Measurements from ENCODE around the gene BNIP3.
"Not testable (repeated sequence)": the region's sequence is repeated elsewhere in the genome, so short reads cannot be mapped to it uniquely, and the experiment has no call there.

The BNIP3 gene

GRCh38 chr10:131977323-131978096 lies 4.2 kb downstream of the BNIP3 start:
- no peak for FAIRE-seq

GRCh38 chr10:131975796-131976195 lies 5.9 kb downstream of the BNIP3 start:
- no peak for FAIRE-seq

GRCh38 chr10:131975003-131975402 lies 6.7 kb downstream of the BNIP3 start:
- no peak for FAIRE-seq

- FAIRE-seq, result no peak
These were observed 7.5 kb downstream of the BNIP3 start for GRCh38 chr10:131974034-131974817.

GRCh38 chr10:131973160-131973951 lies 8.4 kb downstream of the BNIP3 start:
- FAIRE-seq, result no peak

GRCh38 chr10:131972474-131973071 lies 9.2 kb downstream of the BNIP3 start:
- no peak for FAIRE-seq

GRCh38 chr10:131971591-131971990 lies 10.1 kb downstream of the BNIP3 start:
- no peak for FAIRE-seq

- no peak for FAIRE-seq
These were observed 10.8 kb downstream of the BNIP3 start for GRCh38 chr10:131970946-131971345.

- no peak for FAIRE-seq
These were observed 12.8 kb downstream of the BNIP3 start for GRCh38 chr10:131968949-131969348.

- FAIRE-seq, result no peak
These were observed 17.4 kb downstream of the BNIP3 start for GRCh38 chr10:131964298-131964697.

GRCh38 chr10:131963811-131964210 lies 17.9 kb downstream of the BNIP3 start:
- no peak for FAIRE-seq

- FAIRE-seq, result no peak
These were observed 18.4 kb downstream of the BNIP3 start for GRCh38 chr10:131963350-131963749.

- no peak for FAIRE-seq
These were observed 19.7 kb downstream of the BNIP3 start for GRCh38 chr10:131961777-131962662.

GRCh38 chr10:131961047-131961776 lies 20.5 kb downstream of the BNIP3 start:
- no peak for FAIRE-seq

GRCh38 chr10:131960631-131961046 lies 21.1 kb downstream of the BNIP3 start:
- FAIRE-seq, result no peak

- no peak for FAIRE-seq
These were observed 21.9 kb downstream of the BNIP3 start for GRCh38 chr10:131959841-131960240.

GRCh38 chr10:131955591-131956340 lies 26.0 kb downstream of the BNIP3 start:
- FAIRE-seq, result no peak

- no peak for FAIRE-seq
These were observed 27.3 kb downstream of the BNIP3 start for GRCh38 chr10:131954356-131954965.

- FAIRE-seq, result not testable (repeated sequence)
These were observed 31.8 kb downstream of the BNIP3 start for GRCh38 chr10:131949908-131950307.

All from G401.6 (cell line).